Transverse colon (tissue), 4 donors: Measurements from ENCODE around the gene FAM83E.

Experiments
- EP300 ChIP-seq: sonication (generic); formaldehyde crosslinking; IDR thresholded peaks from one replicate; pipeline ENCODE4 v1.6.1; 2017; ENCODE audit warnings: antibody characterized with exemption, low read depth
- POLR2A ChIP-seq: fragments of 450-650 bp; IDR thresholded peaks from one replicate; pipeline ENCODE4 v1.6.1; 2016; ENCODE audit warnings: antibody characterized with exemption, mild to moderate bottlenecking, moderate library complexity
- POLR2AphosphoS5 ChIP-seq, 3 donors: sonication (generic); formaldehyde crosslinking; IDR thresholded peaks; one replicate each; pipeline ENCODE4 v1.6.1; 2016; ENCODE audit warnings: antibody characterized with exemption in 3 of 3
- TF ChIP-seq, protein P1 (sequence below), 5 experiments: fragments of 200-600 bp in 3 of 5; fragments of 450-650 bp in 2 of 5; sonication (generic) in 3 of 5; IDR thresholded peaks; 1 replicate in 2 of 5; 2 replicates in 3 of 5; pipeline ENCODE4 v1.5.1; 2016 to 2017; ENCODE audit warnings: antibody characterized with exemption in 5 of 5, inconsistent platforms in 3 of 5, mild to moderate bottlenecking in 2 of 5, moderate library complexity in 1 of 5

DNA sequence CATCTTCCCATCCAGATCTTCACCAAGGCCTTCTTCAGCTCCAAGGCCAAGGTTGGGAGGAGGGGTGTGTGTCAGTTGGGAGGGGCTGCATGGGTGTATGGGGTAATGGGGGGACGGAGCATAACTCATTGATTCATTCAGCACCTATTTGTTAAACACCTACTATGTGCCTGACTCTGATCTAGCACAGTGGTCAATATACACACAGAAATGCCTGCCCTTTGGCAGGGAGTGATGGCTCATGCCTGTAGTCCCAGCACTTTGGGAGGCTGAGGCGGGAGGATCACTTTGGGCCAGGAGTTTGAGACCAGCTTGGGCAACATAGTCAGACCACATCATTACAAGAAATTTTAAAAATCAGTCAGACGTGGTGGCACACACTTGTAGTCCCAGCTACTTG lies 27.5 kb downstream of the FAM83E start:
- TF ChIP-seq, protein P1, sequence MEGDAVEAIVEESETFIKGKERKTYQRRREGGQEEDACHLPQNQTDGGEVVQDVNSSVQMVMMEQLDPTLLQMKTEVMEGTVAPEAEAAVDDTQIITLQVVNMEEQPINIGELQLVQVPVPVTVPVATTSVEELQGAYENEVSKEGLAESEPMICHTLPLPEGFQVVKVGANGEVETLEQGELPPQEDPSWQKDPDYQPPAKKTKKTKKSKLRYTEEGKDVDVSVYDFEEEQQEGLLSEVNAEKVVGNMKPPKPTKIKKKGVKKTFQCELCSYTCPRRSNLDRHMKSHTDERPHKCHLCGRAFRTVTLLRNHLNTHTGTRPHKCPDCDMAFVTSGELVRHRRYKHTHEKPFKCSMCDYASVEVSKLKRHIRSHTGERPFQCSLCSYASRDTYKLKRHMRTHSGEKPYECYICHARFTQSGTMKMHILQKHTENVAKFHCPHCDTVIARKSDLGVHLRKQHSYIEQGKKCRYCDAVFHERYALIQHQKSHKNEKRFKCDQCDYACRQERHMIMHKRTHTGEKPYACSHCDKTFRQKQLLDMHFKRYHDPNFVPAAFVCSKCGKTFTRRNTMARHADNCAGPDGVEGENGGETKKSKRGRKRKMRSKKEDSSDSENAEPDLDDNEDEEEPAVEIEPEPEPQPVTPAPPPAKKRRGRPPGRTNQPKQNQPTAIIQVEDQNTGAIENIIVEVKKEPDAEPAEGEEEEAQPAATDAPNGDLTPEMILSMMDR (IDR thresholded peaks at IDR 0.05): no peak
- TF ChIP-seq POLR2A (no peak), EP300 (no peak), POLR2AphosphoS5 (IDR thresholded peaks at IDR 0.05) (no peak)
